ENCODE data around the gene CAMLG. TPM values are rescaled to one million over a fixed set of nuclear protein-coding genes. Genes with fewer than 3 reads are reported as not detected.

The CAMLG gene
- polyA plus RNA-seq, 2 donors, result 22.9 to 25.6 TPM

- Histone ChIP-seq H3K9me3 (ENCODE audit: control insufficient read depth in 2 of 2, insufficient read depth in 1 of 2, low read depth in 1 of 2, low read length in 1 of 2) (no peaks in the 10 kb centered on the region), H3K27ac (ENCODE audit: low read depth in 2 of 2, low read length in 1 of 2) (no peak overlapping the region), H3K27me3 (ENCODE audit: control insufficient read depth in 1 of 2, insufficient read depth in 2 of 2, low read length in 2 of 2) (no peaks in the 10 kb centered on the region), H3K4me3 (ENCODE audit: low read depth in 1 of 2, low read length in 2 of 2) (no peak overlapping the region), H3K4me1 (ENCODE audit: control insufficient read depth in 2 of 2, insufficient read depth in 2 of 2, low read length in 1 of 2) (no peaks in the 10 kb centered on the region), H3K36me3 (ENCODE audit: control insufficient read depth in 2 of 2, insufficient read depth in 2 of 2, low read length in 1 of 2) (peaks cover 0 to 11% of the 10 kb centered on the region in 2 donors)
- 90 to 92% methylated on average over 10 of the region's 10 CpGs for WGBS, 2 donors
Measured at GRCh38 chr5:134772461-134773125, 34.2 kb downstream of the CAMLG start.

- H3K4me1 ChIP-seq (ENCODE audit: control insufficient read depth in 2 of 2, insufficient read depth in 2 of 2, low read length in 1 of 2), result no peaks in the 10 kb centered on the region
- H3K27ac ChIP-seq (ENCODE audit: low read depth in 2 of 2, low read length in 1 of 2), result no peak overlapping the region
- H3K4me3 ChIP-seq (ENCODE audit: low read depth in 1 of 2, low read length in 2 of 2), result no peak overlapping the region
- H3K36me3 ChIP-seq (ENCODE audit: control insufficient read depth in 2 of 2, insufficient read depth in 2 of 2, low read length in 1 of 2), result peaks cover 0 to 17% of the 10 kb centered on the region in 2 donors
- 90 to 94% methylated on average over 2 of the region's 2 CpGs for WGBS, 2 donors
- H3K27me3 ChIP-seq (ENCODE audit: control insufficient read depth in 1 of 2, insufficient read depth in 2 of 2, low read length in 2 of 2), result no peaks in the 10 kb centered on the region
- no peaks in the 10 kb centered on the region for H3K9me3 ChIP-seq (ENCODE audit: control insufficient read depth in 2 of 2, insufficient read depth in 1 of 2, low read depth in 1 of 2, low read length in 1 of 2)
Measured at GRCh38 chr5:134777366-134777765, 39.0 kb downstream of the CAMLG start.

GRCh38 chr5:134784241-134784920 lies 46.0 kb downstream of the CAMLG start:
- Histone ChIP-seq H3K27me3 (ENCODE audit: control insufficient read depth in 1 of 2, insufficient read depth in 2 of 2, low read length in 2 of 2) (no peaks in the 10 kb centered on the region), H3K9me3 (ENCODE audit: control insufficient read depth in 2 of 2, insufficient read depth in 1 of 2, low read depth in 1 of 2, low read length in 1 of 2) (no peaks in the 10 kb centered on the region), H3K4me1 (ENCODE audit: control insufficient read depth in 2 of 2, insufficient read depth in 2 of 2, low read length in 1 of 2) (no peaks in the 10 kb centered on the region), H3K4me3 (ENCODE audit: low read depth in 1 of 2, low read length in 2 of 2) (no peak overlapping the region), H3K36me3 (ENCODE audit: control insufficient read depth in 2 of 2, insufficient read depth in 2 of 2, low read length in 1 of 2) (peaks cover 0 to 15% of the 10 kb centered on the region in 2 donors), H3K27ac (ENCODE audit: low read depth in 2 of 2, low read length in 1 of 2) (no peak overlapping the region)
- 59 to 62% methylated on average over 4 of the region's 4 CpGs for WGBS, 2 donors

- H3K27me3 ChIP-seq (ENCODE audit: control insufficient read depth in 1 of 2, insufficient read depth in 2 of 2, low read length in 2 of 2), result no peaks in the 10 kb centered on the region
- no peaks in the 10 kb centered on the region for H3K4me1 ChIP-seq (ENCODE audit: control insufficient read depth in 2 of 2, insufficient read depth in 2 of 2, low read length in 1 of 2)
- peaks cover 0 to 12% of the 10 kb centered on the region in 2 donors for H3K36me3 ChIP-seq (ENCODE audit: control insufficient read depth in 2 of 2, insufficient read depth in 2 of 2, low read length in 1 of 2)
- no peaks in the 10 kb centered on the region for H3K9me3 ChIP-seq (ENCODE audit: control insufficient read depth in 2 of 2, insufficient read depth in 1 of 2, low read depth in 1 of 2, low read length in 1 of 2)
- 69 to 81% methylated on average over 3 of the region's 3 CpGs for WGBS, 2 donors
- no peak overlapping the region for H3K4me3 ChIP-seq (ENCODE audit: low read depth in 1 of 2, low read length in 2 of 2)
- H3K27ac ChIP-seq (ENCODE audit: low read depth in 2 of 2, low read length in 1 of 2), result no peak overlapping the region
Measured at GRCh38 chr5:134784946-134785620, 46.7 kb downstream of the CAMLG start.

- Histone ChIP-seq H3K4me3 (ENCODE audit: low read depth in 1 of 2, low read length in 2 of 2) (no peak overlapping the region), H3K36me3 (ENCODE audit: control insufficient read depth in 2 of 2, insufficient read depth in 2 of 2, low read length in 1 of 2) (peaks cover 0 to 9% of the 10 kb centered on the region in 2 donors), H3K9me3 (ENCODE audit: control insufficient read depth in 2 of 2, insufficient read depth in 1 of 2, low read depth in 1 of 2, low read length in 1 of 2) (no peaks in the 10 kb centered on the region), H3K27ac (ENCODE audit: low read depth in 2 of 2, low read length in 1 of 2) (no peak overlapping the region), H3K27me3 (ENCODE audit: control insufficient read depth in 1 of 2, insufficient read depth in 2 of 2, low read length in 2 of 2) (no peaks in the 10 kb centered on the region), H3K4me1 (ENCODE audit: control insufficient read depth in 2 of 2, insufficient read depth in 2 of 2, low read length in 1 of 2) (no peaks in the 10 kb centered on the region)
- WGBS, 2 donors, result 93 to 95% methylated on average over 1 of the region's 1 CpG
Measured at GRCh38 chr5:134787692-134788091, 49.3 kb downstream of the CAMLG start.

- no peaks in the 10 kb centered on the region for H3K27me3 ChIP-seq (ENCODE audit: control insufficient read depth in 1 of 2, insufficient read depth in 2 of 2, low read length in 2 of 2)
- no peak overlapping the region for H3K27ac ChIP-seq (ENCODE audit: low read depth in 2 of 2, low read length in 1 of 2)
- H3K4me1 ChIP-seq (ENCODE audit: control insufficient read depth in 2 of 2, insufficient read depth in 2 of 2, low read length in 1 of 2), result no peaks in the 10 kb centered on the region
- WGBS, 2 donors, result 97% methylated on average over 2 of the region's 2 CpGs
- H3K36me3 ChIP-seq (ENCODE audit: control insufficient read depth in 2 of 2, insufficient read depth in 2 of 2, low read length in 1 of 2), result peaks cover 0 to 9% of the 10 kb centered on the region in 2 donors
- no peaks in the 10 kb centered on the region for H3K9me3 ChIP-seq (ENCODE audit: control insufficient read depth in 2 of 2, insufficient read depth in 1 of 2, low read depth in 1 of 2, low read length in 1 of 2)
- no peak overlapping the region for H3K4me3 ChIP-seq (ENCODE audit: low read depth in 1 of 2, low read length in 2 of 2)
Measured at GRCh38 chr5:134791580-134791979, 53.2 kb downstream of the CAMLG start.

GRCh38 chr5:134792286-134792685 lies 53.9 kb downstream of the CAMLG start:
- Histone ChIP-seq H3K4me1 (ENCODE audit: control insufficient read depth in 2 of 2, insufficient read depth in 2 of 2, low read length in 1 of 2) (no peaks in the 10 kb centered on the region), H3K9me3 (ENCODE audit: control insufficient read depth in 2 of 2, insufficient read depth in 1 of 2, low read depth in 1 of 2, low read length in 1 of 2) (no peaks in the 10 kb centered on the region), H3K27me3 (ENCODE audit: control insufficient read depth in 1 of 2, insufficient read depth in 2 of 2, low read length in 2 of 2) (no peaks in the 10 kb centered on the region), H3K36me3 (ENCODE audit: control insufficient read depth in 2 of 2, insufficient read depth in 2 of 2, low read length in 1 of 2) (peaks cover 0 to 4% of the 10 kb centered on the region in 2 donors), H3K4me3 (ENCODE audit: low read depth in 1 of 2, low read length in 2 of 2) (no peak overlapping the region), H3K27ac (ENCODE audit: low read depth in 2 of 2, low read length in 1 of 2) (no peak overlapping the region)
- WGBS, 2 donors, result 93% methylated on average over 3 of the region's 3 CpGs

GRCh38 chr5:134793111-134793510 lies 54.8 kb downstream of the CAMLG start:
- Histone ChIP-seq H3K27me3 (ENCODE audit: control insufficient read depth in 1 of 2, insufficient read depth in 2 of 2, low read length in 2 of 2) (no peaks in the 10 kb centered on the region), H3K4me1 (ENCODE audit: control insufficient read depth in 2 of 2, insufficient read depth in 2 of 2, low read length in 1 of 2) (no peaks in the 10 kb centered on the region), H3K4me3 (ENCODE audit: low read depth in 1 of 2, low read length in 2 of 2) (no peak overlapping the region), H3K9me3 (ENCODE audit: control insufficient read depth in 2 of 2, insufficient read depth in 1 of 2, low read depth in 1 of 2, low read length in 1 of 2) (no peaks in the 10 kb centered on the region), H3K27ac (ENCODE audit: low read depth in 2 of 2, low read length in 1 of 2) (no peak overlapping the region), H3K36me3 (ENCODE audit: control insufficient read depth in 2 of 2, insufficient read depth in 2 of 2, low read length in 1 of 2) (peaks cover 0 to 4% of the 10 kb centered on the region in 2 donors)
- WGBS, 2 donors, result 92 to 93% methylated on average over 4 of the region's 4 CpGs

GRCh38 chr5:134794082-134794481 lies 55.7 kb downstream of the CAMLG start:
- peaks cover 0 to 4% of the 10 kb centered on the region in 2 donors for H3K36me3 ChIP-seq (ENCODE audit: control insufficient read depth in 2 of 2, insufficient read depth in 2 of 2, low read length in 1 of 2)
- no peaks in the 10 kb centered on the region for H3K27me3 ChIP-seq (ENCODE audit: control insufficient read depth in 1 of 2, insufficient read depth in 2 of 2, low read length in 2 of 2)
- no peaks in the 10 kb centered on the region for H3K9me3 ChIP-seq (ENCODE audit: control insufficient read depth in 2 of 2, insufficient read depth in 1 of 2, low read depth in 1 of 2, low read length in 1 of 2)
- H3K27ac ChIP-seq (ENCODE audit: low read depth in 2 of 2, low read length in 1 of 2), result no peak overlapping the region
- no peaks in the 10 kb centered on the region for H3K4me1 ChIP-seq (ENCODE audit: control insufficient read depth in 2 of 2, insufficient read depth in 2 of 2, low read length in 1 of 2)
- no peak overlapping the region for H3K4me3 ChIP-seq (ENCODE audit: low read depth in 1 of 2, low read length in 2 of 2)
- WGBS, 2 donors, result 89 to 90% methylated on average over 2 of the region's 2 CpGs
